Ecto neural progenitor cell (in vitro differentiated cells): ENCODE measurements around the gene FPGS.
"Not testable (repeated sequence)": the region's sequence is repeated elsewhere in the genome, so short reads cannot be mapped to it uniquely, and the experiment has no call there.

Experiments used
- DNase-seq: peaks from one replicate; pipeline ENCODE4 v3.0.0-alpha.2; 2018; ENCODE audit warnings: low spot score

Gene FPGS

DNA sequence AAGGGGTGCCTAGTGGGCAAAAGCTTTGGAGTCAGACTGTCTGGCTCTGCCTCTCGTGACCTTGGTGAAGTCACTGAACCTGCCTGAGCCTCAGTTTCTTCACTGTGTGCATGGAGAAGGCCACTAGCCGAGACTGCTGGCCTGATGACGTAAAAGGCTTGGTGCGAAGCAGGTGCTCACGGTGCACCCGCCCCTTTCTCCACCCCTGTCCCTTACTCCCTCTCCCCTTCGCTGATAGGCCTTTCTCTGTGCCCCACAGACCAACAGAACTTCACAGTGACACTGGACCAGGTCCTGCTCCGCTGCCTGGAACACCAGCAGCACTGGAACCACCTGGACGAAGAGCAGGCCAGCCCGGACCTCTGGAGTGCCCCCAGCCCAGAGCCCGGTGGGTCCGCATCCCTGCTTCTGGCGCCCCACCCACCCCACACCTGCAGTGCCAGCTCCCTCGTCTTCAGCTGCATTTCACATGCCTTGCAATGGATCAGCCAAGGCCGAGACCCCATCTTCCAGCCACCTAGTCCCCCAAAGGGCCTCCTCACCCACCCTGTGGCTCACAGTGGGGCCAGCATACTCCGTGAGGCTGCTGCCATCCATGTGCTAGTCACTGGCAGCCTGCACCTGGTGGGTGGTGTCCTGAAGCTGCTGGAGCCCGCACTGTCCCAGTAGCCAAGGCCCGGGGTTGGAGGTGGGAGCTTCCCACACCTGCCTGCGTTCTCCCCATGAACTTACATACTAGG, 10.4 kb downstream of the FPGS start:
- DNase-seq: no peak

DNA sequence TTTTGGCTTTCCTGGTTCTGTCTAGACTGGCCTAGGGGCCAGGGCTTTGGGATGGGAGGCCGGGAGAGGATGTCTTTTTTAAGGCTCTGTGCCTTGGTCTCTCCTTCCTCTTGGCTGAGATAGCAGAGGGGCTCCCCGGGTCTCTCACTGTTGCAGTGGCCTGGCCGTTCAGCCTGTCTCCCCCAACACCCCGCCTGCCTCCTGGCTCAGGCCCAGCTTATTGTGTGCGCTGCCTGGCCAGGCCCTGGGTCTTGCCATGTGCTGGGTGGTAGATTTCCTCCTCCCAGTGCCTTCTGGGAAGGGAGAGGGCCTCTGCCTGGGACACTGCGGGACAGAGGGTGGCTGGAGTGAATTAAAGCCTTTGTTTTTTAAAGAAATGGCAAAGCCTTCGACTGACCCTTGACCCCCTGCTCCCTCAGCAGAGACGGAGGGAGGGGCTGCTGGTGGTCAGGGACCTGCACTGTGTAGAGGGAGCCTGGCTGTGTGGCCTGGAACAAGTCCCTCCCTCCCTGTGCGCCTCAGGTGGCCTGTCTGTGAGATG, 11.1 kb downstream of the FPGS start:
- peak; percentile 46 for DNase-seq

DNA sequence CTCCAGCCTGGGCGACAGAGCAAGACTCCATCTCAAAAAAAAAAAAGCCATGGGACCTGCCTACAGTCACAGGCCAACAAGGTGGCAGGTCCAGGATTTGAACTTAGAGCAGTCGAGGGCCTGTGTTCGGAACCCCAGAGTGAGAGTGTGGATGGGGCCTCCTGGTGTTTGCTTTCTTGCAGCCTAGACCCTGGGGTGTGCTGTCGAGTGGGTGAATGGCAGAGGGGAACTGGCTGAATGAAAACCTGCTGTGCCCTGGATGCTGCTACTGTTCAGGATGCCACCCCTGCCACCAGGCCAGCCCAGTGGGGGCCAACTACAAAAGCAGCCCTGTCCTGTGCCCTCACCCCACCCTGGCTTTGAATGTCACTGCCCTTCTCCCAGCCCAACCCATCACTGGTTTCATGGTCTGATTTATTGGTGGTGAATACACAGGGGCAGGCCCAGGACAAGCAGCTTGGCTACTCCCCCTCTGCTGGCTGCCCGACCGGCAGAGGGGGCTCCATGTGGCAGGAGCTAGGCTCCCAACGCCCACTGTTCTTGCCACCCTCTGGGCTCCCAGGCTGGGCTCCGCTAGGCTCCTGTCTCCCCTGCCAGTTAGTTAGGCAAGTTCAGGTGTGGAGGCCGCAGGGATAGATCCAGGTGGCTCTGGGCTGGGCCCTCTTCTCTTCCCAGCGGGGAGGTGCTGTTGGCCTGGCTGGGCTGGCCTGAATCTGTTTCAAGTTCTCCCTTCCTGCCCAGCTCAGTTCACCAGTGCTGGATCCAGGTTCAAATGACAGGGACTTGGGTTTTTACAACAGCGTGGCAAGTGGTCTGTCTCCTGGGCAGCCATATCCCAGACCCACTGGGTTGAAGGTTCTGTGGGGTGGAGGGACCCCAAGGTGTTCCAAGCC, 12.2 kb downstream of the FPGS start:
- DNase-seq: no peak

DNA sequence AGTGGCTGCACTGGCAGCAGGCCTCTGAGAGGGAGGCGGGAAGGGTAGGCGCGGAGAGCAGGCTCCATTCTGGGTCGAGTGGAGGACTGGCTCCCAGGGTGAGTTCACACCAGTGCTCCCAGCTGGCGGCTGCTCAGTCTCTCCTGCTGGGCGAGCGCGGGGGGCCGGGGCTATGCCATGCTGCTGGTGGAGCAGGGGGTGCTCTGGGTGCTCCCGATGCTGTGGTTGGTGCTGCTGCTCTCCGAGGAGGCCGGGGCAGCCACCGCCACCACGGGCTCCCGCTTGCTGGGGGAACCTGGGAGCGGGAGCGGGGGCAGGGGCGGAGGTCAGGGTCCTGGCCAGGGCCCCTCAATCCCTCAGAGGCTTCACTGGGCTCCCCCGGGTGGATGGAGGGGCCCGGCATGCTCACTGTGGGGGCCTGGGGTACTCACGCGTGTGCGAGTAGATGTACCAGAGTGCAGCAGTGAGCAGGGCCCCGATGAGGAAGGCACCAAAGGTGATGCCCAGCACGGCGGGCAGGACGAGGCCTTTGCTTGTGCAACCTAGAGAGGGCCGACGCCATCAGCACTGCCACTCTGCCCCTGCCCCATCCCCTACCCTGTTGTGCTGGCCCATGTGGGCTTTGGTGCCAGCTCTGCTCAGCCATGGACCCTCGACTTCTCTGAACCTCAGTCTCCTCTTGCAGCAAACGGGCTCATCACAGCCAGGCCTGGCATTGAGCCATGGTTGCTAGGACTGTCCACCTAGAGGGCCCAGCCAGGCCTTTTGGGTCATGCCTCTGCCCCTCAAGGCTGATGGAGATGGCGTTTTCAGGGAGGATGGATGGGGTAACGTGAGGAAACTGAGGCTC, 13.1 kb downstream of the FPGS start:
- DNase-seq: peak; percentile 41

DNA sequence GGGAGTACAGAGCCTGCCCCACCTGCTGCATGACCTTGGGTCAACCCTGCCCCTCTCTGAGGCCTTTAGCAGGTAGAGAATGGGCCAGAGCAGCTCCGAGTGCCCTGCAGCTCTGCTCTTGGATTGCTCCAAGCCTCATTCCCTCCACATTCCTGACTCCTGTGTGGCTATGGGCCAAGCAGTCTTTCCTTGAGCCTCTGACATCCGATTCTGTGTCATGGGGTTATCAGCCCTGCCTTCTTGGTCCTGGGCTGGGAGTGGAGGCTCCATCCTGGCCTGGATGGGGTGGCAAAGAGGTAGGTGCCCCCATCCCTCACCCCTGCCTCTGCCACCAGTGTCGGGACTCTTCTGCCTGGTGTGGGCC, 13.7 kb downstream of the FPGS start:
- no peak for DNase-seq

DNA sequence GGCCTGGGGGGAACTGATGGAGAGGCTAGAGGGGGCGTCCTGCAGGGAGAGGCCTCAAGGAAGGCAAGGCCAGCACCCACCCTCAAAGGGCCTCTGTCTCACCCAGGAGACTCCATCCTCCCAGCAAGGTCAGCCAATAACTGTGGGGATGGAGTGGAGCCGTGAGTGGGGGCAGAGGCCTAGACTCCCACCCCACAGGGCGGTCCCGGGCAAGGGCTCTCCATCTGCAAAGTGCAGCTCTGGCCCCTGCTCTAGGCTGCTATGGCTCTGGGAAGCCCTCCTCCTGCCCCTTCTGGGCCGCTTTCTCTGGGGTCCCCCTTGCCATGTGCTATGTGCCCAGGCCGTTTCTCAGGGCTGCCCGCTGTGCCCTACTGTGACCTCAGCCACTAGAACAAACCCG, 14.0 kb downstream of the FPGS start:
- DNase-seq: no peak

DNA sequence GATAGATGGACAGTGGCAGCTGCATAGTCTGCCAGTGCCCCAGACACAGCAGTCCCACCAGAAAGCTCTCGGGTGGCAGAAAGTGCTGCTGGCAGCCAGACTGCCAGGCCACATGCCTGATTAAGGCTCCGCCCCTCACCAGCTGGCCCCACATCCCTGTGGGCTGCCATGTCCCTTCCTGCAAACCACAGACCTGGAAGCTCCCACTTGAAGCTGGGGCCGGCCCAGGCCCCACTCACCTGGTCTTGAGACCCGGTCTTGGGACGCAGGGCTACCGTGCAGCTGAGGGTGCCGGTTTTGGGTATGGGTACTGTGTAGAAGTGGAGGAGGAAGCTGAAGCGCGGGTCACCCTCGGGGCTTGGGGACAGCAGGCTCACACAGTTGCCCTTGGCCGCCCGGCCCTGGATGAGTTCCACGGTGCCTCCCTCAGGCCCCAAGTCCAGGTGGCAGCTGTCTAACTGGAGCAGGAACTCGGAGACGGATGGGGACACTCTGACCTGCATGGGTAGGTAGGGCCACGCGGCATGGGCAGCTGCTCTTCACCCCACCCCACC, 15.3 kb downstream of the FPGS start:
- no peak for DNase-seq

DNA sequence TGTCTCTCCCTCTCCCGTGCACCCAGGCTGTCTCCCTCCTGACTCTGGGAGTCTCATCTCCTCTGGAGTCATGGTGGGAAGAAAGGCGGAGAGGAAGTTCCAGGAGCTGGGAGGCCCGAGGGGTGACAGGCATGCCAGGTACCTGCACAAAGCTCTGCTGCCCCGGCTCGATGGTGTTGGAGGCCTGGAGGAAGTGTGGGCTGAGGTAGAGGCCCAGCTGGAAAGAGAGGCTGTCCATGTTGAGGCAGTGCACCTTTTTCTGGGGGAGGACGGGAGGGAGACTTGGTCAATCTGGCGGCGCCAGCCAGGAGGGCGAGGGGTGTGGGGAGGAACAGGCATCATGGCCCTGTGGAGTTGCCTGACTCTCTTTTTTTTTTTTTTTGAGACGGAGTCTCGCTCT, 15.9 kb downstream of the FPGS start:
- DNase-seq: no peak

DNA sequence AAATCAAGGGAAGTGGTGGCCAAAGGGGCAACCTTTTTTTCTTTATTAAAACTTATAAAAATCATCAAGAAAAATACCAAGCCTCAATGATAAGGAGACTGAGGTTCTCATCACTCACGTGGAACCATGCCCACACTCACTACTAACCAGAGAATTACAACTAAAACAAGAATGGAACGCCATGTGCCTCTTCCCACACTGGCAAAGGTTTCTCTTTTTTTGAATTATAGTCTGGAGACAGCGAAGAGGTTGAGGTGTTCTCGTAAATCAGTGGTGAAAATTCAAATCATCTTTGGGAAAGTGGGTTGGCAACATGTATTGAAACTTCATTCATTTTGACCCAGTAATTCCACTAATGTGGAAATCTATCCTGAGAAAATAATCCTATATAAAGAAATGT, 19.4 kb downstream of the FPGS start:
- no peak for DNase-seq

DNA sequence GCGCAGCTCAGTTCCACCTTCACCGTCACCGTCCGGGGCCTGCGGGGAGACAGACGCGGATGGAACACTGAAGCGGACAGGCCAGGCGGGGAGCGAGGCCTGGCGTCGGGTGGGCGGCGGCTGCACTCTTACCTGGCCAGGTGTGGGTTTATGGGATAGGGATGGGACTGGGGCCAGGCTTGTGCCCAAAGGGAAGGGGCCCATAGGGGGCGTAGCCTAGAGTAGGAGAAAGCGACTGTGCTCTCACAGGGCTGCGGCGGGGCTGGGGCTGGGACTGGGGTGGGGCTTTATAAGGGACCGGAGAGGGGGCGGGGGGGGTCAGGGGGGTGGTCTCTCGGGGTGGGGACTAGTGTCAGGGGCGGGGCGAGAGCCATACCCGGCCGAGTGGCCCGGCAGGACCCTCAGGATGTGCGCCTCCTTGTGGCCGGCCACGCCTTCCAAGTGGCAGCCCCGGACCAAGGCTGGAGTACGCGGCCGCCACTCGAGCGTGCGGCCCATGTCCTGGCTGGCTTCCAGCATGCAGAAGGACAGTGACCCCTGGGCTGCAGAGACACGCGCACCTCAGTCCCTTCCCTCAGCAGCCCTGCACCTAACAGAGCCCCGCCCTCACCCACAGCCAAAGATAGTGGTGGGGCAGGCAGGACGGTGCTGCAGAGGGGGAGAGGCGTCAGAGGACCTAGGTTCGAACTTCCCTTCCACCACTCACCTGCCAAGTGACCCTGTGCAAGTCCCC, 22.8 kb downstream of the FPGS start:
- peak; percentile 90 for DNase-seq

DNA sequence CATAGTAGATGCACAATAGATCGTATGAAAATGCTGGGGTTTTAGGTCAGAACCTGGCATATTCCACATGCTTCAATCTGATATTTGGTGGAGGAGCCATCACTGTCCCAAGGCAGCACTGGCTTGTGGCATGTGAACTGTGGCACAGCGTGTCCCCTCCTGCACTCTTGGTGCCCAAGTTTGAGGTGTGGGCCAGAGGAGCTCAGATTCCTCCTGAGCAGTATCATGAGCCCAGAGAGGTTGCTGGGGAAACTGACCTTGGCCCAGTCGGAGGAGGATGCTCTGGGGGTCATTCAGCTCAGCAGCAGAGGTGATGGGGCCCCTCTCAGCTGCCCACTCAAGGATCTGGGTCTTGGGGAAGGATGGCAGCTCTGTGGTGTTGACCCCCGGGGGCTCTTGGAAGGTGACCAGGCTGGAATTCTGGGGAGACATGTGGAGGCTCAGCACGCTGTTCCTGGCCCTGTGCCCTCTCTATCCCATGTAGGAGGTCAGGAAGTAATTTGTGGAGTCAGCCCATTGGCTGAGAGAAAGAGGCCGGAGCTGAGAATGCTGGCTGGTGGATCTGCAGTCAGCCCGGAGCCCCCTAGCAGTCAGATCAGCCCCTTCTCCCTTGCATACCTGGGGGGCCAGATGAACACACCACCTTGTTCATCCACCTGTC, 23.7 kb downstream of the FPGS start:
- no peak for DNase-seq

DNA sequence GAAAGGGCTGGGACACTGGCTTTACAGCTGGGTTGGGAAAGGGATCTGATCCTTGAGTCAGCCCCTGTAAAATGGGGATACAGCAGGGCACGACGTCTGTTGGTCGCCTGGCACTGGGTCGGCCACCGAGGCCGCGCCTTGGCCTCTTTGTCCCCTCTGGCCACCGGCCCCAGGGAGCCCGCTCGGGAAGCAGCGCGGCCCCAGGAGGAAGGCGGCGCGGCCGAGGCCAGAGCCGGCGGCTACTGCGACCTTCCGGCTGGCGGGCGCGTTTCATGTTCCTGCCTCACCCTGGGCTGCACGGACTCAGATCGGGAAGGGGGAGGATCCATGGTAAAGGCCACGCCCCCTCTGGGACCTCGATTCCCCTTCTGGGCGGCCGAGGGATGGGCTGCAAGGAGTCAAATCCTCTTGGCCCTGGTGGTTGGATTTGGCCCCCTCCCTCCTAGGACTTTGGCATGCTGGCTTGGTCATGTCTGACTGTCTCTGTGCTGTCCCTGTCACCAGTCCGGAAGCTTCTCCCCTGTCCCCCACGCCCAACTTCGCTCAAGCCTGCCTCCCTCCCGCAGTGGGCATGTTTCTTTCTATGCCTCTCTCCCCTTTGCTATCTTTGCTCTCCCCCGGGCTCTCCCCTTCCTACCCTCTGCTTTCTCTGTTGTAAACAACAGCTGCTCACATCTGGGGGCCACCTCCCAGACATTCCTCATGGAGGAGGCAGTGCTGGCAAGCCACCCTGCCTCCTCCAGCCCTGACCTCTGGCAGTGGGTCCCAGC, 25.8 kb downstream of the FPGS start:
- peak; percentile 94 for DNase-seq

DNA sequence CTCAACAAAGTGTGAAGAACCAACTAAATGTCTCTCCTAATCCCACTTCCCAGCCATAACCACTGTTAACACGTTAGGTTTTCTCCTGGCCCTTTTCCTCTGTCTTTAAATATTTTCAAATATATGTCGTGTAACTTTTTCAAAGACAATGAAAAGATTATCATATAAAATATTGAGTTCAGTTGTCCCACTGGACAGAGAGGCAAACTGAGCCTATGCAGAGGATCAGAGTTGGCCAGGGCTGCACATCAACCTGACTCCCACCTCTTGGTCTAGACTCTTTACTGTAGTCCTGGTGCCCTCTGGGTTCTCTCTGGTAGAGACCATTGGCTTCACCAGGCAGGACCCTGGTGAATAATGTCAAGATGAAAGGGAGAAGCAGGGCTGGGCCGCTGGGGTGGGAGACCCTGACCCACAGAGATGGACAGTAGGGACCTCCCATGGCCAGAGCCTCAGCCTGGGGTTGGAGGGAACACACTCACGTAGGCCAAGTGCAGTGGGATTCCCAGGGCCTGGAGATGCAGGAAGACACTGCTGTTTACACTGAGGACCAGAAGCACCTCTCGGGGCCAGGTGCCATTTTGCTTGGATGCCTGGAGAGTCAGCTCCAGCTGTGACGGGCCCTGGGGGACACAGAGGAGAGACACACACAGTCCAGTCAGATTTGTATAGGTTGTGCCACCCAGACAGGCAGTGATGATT, 26.7 kb downstream of the FPGS start:
- DNase-seq: no peak

DNA sequence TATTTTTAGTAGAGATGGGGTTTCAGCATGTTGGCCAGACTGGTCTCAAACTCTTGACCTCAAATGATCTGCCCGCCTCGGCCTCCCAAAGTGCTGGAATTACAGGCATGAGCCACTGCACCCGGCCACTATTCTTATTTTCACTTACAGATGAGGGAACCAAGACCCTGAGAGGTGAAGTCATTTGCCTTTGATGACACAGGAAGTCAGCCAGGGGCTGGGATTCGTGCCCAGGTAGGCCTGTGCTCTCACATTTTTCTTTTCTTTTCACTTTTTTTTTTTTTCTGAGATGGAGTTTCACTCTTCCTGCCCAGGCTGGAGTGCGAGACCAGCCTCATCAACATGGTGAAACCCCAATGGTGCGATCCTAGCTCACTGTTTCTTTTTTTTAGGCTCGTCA, 29.6 kb downstream of the FPGS start:
- no peak for DNase-seq

DNA sequence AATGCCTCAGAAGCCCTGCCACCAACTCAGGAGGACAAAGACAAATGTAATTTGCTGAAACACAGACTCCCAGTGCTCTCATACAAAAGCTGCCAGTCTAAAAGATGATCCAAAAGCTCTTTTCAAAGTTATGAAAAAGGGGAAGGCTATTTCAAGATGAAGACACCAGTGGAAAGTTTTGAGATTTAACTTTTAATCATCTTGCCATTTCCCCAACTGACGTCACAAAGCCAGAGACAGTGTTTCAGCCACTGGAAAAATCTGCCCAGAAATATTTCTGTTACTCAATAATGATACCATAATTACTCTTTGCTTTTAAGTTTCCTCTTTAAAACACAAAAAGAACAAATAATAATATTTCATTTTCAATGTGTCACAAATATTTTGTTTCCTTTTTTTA, 30.9 kb downstream of the FPGS start:
- no peak for DNase-seq

DNA sequence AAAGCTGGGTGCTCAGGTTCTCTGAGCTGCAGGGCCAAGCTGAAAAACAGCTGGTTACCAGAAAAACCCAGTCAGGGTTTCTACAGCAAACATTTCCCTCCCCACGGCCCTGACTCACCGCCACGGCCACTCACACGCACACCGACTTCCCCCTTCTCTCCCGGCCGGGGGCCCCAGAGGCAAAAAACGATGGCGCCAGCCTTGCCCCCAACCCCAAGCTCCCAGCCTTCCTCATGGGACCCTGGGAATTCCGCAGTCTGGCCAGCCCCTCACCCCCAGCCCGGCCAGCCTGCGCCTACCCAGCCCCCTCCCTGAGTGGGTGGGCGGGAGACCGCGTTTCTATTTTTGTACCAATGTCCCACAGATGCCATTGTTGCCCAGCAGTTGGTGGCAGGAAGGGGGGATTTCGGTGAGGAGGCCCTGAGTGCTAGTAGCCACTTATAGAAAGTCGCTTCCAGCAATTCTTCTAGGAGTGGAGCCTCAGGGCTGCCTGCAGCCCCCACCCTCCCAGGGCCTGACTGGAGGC, 33.4 kb downstream of the FPGS start:
- no peak for DNase-seq

DNA sequence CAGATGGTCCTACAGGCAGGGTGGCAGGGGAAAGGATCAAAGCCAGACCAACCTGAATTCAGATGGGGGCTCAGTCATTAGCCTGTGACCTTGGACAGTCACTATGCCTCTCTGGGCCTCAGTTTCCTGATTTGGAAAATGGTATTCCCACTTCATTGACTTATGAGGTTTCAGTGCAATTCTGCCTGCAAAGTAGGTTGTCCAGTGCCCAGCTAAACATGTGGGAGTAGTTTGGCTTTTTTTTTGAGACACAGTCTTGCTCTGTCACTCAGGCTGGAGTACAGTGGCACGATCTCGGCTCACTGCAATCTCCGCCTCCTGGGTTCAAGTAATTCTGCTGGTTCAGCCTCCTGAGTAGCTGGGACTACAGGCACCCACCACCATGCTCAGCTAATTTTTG, 33.9 kb downstream of the FPGS start:
- DNase-seq: not testable (repeated sequence)

DNA sequence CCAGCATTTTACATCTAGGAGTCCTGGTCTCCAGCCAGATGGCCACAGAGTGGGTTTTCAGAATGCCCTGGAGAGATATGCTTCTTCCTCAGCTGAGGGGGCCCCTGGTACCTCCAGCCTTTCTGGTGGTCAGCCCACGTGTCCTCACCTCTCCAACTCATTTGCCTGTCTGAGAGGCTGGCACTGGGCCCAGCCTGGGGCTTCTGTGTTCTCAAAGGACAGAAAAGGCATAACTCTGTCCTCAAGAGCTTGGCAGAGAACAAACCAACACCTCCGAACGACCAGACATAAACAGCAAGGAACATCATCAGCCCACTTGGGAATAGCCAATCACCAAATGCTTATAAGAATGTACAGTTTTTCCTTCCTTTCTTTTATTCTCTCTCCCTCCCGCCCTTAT, 34.7 kb downstream of the FPGS start:
- no peak for DNase-seq
